Measurements from ENCODE around the gene RELCH.

Gene RELCH

DNA sequence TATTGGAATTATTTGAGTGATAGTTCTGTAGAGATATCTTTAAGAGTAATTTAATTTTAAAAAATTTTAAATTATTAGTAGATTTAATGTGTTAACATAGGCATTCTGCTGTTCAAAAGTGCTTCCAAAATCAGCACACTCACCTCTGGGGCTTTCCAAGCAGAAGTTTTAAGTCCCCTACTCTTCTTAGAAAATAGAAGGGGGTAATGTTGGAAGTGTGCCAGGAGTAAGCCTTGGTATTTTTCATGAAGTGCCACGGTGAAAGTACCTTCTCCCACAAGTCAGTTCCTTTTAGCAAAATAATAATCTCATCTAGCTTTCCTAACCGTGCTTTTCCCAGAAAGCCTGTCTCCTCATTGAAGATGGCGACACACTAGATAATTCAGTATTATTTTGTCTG, 134.1 kb downstream of the RELCH start:
- no peak for DNase-seq (ENCODE audit: low read depth in 2 of 2)

DNA sequence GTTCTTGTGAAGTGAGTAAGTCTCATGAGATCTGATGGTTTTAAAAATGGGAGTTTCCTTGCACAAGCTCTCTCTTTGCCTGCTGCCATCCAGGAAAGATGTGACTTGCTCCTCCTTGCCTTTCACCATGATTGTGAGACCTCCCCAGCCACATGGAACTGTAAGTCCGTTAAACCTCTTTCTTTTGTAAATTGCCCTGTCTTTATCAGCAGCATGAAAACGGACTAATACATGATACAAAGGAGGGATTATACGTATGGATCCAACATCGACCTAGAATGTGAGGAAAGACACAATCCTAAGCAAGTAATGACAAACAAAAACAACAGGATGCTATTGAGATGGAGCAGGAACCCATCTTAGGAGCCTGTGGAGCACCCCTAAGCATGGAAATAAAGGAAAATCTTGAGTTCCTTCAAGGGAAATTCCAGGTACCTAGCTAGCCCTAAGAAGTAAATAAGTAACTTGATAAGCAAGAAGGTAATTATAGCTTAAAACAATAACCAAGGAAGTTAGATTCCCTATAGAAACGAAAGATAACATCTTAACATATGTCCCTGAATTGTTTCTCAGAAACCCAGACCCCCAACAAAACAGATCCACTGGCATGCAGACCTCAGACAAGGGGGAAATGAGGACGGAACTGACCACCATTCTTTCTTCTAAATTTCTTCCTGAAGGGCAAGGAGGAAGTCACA, 136.6 kb downstream of the RELCH start:
- DNase-seq (ENCODE audit: low read depth in 2 of 2), result no peak

- DNase-seq (ENCODE audit: low read depth in 2 of 2), result no peak
These were observed 137.2 kb downstream of the RELCH start for GRCh38 chr18:62324181-62324828.

DNA sequence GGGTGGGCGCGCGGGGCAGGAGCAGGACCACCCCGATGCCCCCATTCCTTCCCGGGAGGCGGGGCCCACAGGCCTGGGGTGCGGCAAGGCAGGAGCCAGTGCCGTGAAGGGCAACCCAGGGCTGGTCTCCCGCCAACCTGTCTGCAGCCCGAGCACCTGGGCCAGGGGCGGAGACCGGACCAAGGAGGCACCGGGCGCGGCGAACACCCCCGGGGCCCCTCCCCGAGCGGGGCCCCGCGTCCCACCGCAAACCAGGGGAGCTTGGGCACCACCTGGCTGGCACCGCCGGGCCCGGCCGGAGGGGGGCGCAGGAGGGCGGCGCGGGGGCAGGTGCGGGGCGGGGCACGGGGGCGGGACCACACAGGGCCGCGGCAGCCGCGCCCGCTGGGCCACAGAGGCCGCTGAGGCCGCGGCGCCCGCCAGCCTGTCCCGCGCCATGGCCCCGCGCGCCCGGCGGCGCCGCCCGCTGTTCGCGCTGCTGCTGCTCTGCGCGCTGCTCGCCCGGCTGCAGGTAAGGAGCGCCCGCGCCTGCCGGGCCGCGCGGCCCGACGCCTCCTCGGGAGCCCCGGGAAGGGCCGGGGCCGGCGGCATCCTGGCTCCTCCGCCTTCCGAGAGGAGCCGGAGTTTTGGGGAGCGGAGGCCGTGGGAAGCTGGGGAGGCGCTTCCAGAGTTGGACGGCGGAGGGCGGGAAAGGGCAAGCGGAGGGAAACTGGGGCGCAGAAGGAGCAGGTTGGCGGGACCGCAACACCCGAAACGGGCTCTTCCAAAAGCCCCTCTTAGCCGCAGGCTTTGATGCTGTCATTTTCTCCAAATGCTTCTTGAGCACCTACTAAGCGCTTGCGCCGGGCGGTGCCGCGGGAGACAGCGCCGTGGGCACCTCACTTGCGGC, 138.1 kb downstream of the RELCH start, which contains the start of gene TNFRSF11A:
TNFRSF11A (plus strand) TSS at position 394 of the 889 bp plus-strand sequence; CDS start at position 437, 43 bp downstream.
- peak; percentile 56 to 68 for DNase-seq (ENCODE audit: low read depth in 2 of 2)

DNA sequence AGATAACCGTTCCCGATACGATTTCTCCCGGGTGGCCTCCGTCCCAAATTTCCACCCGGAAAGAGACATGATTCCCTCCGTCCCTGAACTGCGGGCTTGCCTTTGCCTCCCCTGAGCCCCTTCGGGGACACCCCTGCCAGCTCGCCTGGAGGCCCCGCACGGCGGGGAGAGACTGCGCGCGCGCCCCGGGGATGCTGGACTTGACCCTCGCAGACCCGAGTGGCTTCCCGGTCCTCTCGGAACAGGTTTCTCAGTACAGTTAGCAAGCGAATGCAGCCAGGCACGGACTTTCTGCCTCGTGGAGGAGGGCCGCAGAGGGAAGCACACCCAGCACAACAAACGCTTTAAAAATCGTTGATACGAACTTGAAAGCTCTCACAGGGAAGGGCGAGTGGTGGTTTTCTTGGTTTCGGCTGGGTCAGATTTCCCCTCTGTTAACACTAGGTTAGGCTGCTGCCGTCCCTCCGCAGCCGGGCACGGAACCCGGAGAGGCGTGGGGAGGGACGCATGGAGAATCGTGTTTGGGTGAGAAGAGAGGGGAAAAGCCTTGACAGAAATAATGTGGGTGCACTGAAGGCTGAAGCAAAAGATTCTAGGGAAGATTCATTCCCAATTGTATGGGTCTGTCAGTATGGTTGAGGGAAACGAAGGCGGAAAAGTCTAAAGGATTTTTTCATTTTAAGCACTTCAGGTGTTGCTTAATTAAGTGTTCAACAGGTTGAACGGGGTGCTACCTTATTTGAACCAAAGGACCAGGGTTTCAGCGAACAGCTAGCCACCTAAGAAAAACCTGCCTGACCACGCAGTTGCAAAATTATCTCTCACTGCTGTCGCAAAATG, 139.0 kb downstream of the RELCH start:
- no peak for DNase-seq (ENCODE audit: low read depth in 2 of 2)

GRCh38 chr18:62326646-62327348, 139.7 kb downstream of the RELCH start:
- DNase-seq (ENCODE audit: low read depth in 2 of 2), result no peak

GRCh38 chr18:62327977-62328376, 140.9 kb downstream of the RELCH start:
- no peak for DNase-seq (ENCODE audit: low read depth in 2 of 2)

DNA sequence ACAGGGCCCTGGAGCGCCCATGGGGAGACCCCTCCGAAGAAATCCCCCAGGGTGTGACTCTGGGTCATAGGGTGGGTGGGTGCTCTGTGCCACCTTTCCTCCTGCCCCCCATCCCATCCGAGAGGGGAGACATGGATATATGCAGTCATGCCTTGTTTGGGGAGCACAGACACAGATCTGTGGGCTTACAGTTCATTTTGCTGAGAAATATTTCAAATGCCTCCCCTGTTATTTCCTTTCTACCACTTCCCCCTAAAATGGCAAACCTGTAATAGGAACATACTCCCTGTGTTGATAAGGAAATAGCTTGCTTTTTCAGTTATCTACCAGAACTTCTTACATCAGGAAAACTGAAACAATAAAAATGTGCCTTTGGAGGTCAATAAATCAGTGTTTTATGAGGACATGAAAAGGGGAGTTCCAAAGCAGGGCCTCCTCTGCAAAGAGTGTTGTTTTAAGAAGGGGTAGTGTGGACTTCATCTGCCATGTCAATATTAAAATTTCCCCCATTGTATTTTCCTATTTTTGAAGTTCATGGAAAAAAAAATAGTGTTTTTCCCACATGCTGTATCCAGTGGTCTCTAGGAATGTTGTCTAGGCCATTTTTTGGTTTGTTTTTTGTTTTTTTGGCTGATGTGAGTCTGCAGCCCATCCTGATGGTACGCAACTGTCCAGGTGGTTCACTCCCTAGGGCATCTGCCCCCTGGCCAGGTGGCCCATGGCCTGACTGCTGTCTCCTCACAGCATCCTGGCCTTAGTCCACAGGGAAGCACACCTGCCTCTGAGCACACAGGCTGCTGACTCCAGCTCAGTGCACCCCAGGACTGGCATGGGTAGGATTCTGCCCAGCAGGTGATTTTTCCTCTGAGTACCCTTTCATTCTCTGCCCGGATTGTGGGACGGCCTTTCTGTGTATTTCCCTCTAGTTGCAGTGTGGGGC, 141.8 kb downstream of the RELCH start:
- DNase-seq (ENCODE audit: low read depth in 2 of 2), result no peak

DNA sequence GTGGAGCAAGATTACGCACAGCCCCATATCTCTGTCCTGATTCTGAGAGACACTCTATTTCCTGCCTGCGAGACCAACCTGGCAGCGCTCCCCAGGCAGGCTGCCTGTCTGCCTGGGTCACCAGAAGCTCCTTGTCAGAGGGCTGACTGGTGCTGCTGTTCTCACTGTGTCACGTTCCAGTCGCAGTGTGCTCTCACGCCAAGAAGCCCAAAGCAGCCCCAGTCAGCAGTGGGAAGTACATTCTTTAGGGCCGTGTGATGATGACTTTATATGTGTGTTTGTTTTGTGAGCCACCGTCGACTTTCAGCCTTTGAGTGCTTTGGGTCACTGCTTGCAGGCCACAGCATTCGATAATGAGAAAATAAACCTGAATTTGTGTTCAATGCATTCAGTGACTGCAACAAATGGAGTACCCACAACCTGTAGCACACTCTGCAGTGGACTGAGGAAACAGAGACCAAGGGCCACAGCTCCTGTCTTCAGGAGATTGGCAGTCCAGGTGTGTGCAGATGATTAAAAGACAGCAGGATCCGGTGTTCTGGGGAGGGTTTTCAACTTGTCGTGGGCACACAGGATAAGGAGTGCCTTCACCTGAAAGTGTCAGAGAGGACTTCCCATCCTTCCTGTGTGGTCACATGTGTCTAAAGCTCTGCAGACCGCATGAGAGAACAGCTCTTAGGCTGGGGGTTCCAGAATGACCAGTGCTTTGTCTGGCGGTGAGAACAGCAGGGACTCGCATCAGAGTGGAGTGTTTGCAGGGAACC, 142.8 kb downstream of the RELCH start:
- DNase-seq (ENCODE audit: low read depth in 2 of 2), result peak in 1 of 2 donors; percentile 31

DNA sequence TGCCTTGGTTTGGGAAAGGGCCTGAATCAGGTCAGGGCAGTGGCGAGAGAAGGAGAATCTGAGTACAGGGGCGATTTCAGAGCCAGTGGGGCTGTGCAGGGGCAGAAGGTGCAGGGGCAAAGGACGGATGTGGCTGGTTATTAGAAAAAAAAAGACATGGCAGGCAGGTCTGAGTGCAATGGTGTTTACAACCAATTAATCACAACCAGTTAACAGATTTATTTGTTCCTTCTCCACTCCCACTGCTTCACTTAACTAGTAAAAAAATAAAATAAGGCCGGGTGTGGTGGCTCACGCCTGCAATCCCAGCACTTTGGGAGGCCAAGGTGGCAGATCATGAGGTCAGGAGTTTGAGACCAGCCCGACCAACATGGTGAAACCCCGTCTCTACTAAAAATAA, 143.6 kb downstream of the RELCH start:
- DNase-seq (ENCODE audit: low read depth in 2 of 2), result no peak

- no peak for DNase-seq (ENCODE audit: low read depth in 2 of 2)
These were observed 144.7 kb downstream of the RELCH start for GRCh38 chr18:62331581-62332356.

DNA sequence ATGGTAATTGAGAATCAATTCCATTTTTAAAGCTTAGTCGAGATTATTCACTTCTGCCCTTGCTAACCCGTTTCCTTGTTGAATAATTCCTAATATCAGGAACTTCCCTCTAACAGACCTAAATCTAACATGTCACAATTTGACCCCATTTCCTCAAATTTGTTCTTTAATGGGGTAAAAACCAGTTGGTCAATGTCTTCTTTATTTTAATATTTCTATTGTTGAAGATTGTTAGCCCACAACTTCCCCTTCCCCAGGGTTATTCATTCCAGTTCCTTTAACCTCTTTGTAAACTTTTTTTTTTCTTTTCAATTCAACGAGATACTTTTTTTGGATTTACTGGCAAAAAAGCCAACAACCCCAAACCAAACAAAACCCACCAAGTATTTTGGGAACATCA, 145.4 kb downstream of the RELCH start:
- DNase-seq (ENCODE audit: low read depth in 2 of 2), result no peak

GRCh38 chr18:62332964-62333695, 146.1 kb downstream of the RELCH start:
- no peak for DNase-seq (ENCODE audit: low read depth in 2 of 2)

- DNase-seq (ENCODE audit: low read depth in 2 of 2), result no peak
These were observed 147.1 kb downstream of the RELCH start for GRCh38 chr18:62334120-62334519.

DNA sequence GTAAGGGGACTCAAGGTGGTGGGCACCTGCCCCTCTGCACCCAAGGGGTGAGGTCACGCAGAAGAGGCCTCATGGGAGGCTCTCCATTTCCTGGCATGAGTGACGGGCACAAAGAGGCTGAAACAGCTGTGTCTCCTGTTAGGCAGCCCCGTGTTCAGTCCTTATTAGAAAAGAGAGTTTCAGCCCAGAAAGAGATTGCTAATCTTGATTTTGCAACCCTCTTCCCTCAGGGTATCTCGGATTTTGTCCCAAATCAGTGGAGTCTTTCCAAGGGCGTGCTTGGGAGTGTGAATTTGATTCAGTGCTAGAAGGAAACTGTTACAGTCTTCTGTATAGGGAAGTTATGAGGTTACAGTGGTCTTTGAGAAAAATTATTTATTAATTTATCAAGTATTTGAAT, 148.4 kb downstream of the RELCH start:
- DNase-seq (ENCODE audit: low read depth in 2 of 2), result no peak

DNA sequence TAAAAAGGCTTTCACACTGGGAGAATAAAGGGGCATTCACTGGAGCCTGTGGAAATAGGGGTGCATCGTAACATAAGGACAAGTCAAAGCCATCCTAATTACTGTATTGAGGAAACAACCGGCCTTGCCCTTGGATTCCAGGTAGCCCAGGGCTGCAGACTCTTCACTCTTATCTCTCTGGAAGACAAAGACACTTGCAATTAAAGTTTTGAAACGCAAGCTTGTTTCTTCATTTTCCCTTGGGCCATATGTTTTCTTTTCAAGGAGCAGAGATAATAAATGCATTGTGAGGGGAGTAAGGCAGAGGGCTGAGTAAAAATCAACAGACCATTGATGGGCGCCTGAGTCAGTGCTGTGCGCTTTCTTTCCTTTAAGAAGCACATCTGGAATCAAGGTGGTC, 149.6 kb downstream of the RELCH start:
- DNase-seq (ENCODE audit: low read depth in 2 of 2), result no peak

DNA sequence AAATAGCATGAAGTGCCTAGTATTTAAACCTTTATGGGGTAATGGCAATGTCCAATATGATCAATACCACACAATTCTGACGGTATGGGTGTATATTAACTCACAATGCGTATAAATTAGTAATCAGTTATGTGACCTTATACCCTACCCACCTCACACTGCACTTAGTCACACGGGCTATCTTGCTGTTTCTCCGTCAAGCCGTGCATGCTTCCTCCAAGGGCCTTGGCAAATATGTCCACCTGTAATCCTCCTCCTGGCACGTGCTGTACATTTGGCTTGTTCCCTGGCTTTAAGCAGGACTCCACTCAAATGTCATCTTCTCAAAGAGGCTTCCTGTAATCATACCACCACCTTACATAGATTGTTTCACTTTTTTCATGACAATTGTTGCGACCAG, 150.3 kb downstream of the RELCH start:
- no peak for DNase-seq (ENCODE audit: low read depth in 2 of 2)

All from stimulated activated CD4-positive, alpha-beta T cell treated with anti-CD3 and anti-CD28 coated beads, Interleukin-4, amount 100 ng/mL, for 48 hours (primary cell).